NOMO-1 treated with dmso at 0.1 percent for 144 hours (cell line): ENCODE results near the gene MLF2.

Experiments used
- DNase-seq: peaks from one replicate; lab custom pipeline; 2025; ENCODE audit not compliant: unreplicated experiment; lab: John Stamatoyannopoulos, UW

The MLF2 gene

DNA sequence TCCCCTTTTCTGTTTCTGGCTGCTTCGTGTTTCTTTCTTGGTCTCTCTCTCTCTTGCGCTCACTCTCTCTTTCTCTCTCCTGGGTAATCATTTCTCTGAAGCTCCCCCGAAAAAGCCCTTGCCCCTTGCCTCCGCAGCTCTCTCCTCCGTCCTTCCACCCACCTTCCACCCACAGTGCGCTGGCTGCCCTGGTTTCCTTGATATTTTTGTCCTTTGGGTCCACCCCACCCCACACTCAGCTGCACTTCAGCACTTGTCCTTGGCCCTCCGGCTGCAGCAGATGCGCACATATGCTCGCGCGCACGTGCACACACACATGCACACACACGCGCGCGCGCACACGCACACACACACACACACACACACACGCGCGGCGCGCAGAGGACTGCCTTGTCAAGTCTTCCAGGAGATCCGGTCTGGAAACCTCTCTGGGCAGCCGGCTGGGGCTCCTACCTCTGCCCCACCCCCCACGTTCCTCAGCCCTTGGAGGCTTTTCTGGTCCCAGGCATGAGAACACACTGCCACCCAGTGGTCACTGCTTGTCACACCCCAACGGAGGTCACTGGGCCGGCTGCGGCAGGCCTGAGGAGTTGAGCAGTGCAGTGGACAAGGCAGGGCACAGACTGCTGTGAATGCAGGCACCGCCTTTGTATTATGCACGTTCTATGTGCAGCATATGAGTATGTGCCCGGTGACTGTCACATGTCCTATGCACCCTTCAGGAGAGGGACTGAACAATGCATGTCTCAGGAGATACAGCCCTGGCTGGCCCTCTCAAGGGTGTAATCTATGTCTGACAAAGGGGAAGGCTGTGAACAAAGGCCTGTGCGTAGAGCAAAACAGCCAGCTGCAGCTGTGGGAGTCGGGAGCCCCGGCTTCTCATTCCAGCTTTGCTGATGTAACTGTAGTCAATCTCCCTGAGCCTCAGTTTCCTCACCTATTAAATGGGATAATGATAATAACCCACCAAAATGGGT is 25.9 kb upstream of the MLF2 start:
- peak; percentile 84 for DNase-seq

DNA sequence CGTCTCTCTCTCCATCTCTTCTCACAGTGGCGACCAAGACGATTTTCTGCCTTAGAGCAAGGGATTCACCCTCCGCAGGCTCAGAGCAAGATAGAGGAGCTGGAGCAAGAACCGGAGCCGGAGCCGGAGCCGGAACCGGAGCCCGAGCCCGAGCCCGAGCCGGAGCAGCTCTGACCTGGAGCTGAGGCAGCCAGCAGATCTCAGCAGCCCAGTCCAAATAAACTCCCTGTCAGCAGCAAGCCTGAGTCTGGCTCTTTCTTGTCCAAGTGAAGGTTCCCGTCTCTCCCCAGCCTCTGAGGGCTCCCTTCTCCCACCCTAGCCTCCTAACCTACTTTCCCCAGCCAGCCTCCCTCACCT is 25.3 kb upstream of the MLF2 start:
- no peak for DNase-seq

DNA sequence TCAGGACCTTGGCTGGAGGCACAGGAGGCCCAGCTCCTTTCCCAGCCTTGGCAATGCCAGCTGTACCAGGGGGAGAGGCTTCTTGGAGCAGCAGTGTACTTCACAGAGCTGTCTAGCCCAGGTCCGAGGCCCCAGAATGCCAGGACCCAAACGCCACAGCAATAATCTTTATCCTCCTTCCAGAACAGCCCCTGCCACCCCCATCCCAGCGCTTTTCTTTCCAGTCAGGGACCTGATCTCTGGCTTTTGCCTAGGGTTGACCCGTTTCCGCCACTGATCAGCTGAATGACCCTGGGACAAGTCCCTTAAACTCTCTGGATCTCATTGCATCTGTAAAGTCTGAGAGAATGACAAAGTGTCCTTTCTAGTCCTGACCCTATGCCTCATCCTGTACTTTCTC is 24.4 kb upstream of the MLF2 start:
- no peak for DNase-seq

GRCh38 chr12:6775185-6776174 is 22.5 kb upstream of the MLF2 start:
- no peak for DNase-seq

DNA sequence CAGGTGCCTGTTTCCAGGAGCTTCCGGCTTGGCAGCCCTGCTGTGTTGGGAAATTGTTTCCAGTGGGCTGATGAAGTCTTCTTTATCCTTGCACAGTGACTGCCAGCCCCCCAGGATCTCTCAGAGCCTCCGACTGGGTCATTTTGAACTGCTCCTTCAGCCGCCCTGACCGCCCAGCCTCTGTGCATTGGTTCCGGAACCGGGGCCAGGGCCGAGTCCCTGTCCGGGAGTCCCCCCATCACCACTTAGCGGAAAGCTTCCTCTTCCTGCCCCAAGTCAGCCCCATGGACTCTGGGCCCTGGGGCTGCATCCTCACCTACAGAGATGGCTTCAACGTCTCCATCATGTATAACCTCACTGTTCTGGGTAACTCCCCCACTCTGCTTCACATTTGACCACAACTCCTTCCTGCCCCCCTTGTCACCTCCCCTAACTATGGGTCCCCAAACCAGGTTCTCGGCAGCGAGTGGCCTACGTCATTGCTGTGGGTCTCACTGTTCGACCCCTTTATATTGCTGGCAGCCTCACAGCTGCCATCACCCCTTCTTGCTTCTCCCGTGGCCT is 21.6 kb upstream of the MLF2 start:
- no peak for DNase-seq

DNA sequence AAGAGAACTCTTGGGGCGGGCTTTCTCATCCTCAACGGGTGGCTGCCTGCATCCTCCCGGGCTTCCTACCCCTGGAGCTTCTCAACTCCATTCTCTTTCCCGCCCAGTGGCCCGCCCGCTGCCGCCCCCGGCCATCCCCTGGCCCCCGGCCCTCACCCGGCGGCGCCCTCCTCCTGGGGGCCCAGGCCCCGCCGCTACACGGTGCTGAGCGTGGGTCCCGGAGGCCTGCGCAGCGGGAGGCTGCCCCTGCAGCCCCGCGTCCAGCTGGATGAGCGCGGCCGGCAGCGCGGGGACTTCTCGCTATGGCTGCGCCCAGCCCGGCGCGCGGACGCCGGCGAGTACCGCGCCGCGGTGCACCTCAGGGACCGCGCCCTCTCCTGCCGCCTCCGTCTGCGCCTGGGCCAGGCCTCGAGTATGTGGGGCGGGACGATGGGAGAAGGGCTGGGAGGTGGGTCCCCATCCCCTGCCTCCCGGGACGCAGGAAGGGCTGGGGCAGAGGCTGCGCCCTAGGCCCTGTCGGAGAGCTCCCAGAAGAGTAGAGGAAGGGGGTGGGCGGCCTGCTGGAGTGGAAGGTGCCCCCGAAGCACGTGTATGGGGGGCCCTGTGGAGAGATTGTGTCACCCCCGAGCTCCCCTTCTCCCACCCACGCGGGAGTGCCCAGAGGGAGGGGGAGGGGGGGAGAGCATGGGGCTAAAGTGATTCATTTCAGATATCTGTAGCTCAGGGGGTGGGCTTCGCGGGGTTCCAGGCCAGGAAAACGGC is 20.8 kb upstream of the MLF2 start:
- no peak for DNase-seq

DNA sequence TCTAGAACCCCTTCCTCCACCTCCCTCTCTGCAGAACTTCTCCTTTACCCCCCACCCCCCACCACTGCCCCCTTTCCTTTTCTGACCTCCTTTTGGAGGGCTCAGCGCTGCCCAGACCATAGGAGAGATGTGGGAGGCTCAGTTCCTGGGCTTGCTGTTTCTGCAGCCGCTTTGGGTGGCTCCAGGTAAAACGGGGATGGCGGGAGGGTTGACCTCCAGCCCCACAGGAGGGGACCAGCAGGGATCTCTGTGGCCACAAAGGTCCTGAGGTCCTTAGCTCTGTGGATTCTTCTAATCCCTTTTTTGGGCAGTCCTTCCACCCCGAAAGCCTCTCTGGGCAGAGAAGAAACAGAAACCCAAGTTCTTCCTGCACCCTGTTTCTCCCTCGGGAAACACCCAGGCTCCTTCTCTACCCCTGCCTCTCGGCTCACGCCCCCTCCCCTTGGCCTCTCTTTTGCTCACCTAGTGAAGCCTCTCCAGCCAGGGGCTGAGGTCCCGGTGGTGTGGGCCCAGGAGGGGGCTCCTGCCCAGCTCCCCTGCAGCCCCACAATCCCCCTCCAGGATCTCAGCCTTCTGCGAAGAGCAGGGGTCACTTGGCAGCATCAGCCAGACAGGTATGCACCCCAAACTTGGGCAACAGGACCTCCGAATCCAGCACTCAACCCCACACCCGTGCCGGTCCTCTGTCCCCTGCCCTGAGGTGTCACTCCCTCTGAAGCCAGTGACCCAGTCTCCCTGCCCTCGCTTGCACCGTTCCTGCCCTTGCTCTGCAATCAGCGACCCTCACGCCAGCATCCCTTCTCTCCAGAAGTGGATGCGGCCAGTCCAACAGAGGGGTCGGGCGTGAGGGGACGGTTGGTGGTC is 20.0 kb upstream of the MLF2 start:
- no peak for DNase-seq

GRCh38 chr12:6772331-6772695 is 19.4 kb upstream of the MLF2 start, which contains the start of gene LAG3:
LAG3 (plus strand) TSS chr12:6772520; CDS start chr12:6772853, 333 bp downstream.
- DNase-seq = no peak

DNA sequence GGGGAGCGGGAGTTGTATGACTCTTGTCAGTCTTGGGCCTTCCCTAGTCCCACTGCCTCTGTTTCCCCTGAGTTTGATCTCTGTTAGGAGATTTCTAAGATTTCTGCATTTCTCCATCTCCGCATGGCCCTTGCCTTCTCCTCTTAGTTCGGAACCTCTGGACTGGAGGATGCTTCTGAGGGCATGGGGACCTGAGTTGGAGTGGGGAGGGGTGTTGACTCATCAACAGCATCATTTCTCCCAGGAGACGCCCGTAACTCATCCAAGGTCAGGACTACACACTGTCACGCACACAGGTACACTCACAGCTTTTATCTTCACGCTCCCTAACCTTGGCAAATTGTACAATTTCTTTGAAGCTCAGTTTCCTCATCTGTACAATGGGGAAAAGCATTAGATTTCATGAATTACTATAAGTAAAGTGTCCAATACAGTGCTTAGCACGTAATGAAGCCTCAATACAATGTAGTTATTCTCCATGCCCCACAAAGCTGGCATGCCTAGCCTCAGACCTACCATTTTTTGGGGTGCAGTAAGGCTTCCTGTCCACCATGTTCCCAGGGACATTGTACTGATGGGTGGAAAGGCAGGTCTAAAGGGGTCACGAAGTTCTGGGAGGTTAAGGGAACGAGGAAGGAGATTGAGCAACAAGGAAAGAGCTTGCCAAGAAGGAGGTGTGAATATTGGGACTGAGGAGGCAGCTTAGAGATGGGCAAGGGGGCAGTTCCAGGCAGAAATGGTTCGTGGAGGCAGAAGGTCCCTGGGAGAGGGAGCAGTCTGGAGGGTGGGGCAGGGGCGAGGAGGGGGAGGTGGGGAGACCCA is 18.8 kb upstream of the MLF2 start:
- DNase-seq = no peak

- DNase-seq = no peak
Observed at GRCh38 chr12:6771091-6771495, 18.2 kb upstream of the MLF2 start.

GRCh38 chr12:6770600-6770999 is 17.7 kb upstream of the MLF2 start:
- no peak for DNase-seq

GRCh38 chr12:6770094-6770493 is 17.2 kb upstream of the MLF2 start:
- DNase-seq = no peak

DNA sequence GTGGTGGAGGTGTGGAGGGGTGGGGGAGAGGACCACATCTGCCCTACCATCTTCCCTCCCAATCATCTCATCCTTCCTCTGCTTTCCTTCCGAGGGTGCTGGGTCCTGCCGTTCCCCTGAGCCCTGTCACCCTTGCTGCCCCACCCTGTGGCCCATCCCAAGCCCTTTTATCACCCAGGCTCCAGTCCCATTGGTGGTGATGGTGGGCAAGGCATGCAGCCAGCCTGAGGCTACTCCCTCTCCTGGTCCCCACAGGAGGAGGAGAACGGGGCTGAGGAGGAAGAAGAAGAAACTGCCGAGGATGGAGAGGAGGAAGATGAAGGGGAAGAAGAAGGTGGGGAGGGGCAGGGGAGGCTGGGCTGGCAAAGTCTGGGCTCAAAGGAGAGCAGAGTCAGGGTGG is 16.7 kb upstream of the MLF2 start:
- DNase-seq = no peak

DNA sequence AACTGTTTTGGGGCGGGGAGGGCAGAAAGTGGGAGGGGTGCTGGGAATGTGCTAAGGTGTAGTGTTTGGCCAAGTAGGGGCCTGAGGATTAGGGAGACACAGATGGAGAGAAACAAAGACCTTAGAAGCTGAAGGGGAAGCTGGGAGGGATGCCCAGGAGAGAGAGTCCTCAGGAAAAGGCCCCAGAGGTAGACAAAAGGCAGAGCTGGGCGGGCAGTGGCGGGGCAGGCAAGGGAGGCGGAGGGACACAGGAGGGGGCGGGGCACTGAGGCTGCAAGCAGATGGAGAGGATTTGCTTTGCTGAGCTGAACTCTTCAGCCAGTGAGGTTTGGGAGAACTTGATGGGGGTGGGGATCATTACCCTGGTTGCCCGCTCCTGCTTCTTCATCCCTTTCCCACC is 16.0 kb upstream of the MLF2 start:
- no peak for DNase-seq

DNA sequence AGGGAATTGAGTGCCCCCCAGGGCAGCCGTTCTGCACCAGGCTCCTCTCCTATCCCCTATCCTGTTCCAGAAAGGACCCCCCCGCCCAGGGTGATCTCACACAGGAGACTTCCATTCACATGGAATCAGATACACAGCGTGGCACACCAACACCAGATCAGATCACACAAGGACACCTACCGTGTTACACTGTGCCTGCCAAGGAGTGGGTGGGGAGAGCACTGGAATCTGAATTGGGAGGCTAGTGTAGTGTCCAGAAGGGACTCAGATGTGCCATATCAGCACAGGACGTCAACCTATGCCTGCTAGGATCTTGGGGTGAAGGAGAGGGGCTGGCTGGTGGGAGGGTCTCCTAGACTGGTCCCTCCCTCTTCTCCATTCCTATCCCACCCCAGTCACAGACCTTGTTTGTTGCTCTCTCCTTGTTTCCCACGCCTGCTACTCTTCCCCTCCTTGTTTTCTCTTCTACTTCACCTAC is 15.5 kb upstream of the MLF2 start:
- no peak for DNase-seq

DNA sequence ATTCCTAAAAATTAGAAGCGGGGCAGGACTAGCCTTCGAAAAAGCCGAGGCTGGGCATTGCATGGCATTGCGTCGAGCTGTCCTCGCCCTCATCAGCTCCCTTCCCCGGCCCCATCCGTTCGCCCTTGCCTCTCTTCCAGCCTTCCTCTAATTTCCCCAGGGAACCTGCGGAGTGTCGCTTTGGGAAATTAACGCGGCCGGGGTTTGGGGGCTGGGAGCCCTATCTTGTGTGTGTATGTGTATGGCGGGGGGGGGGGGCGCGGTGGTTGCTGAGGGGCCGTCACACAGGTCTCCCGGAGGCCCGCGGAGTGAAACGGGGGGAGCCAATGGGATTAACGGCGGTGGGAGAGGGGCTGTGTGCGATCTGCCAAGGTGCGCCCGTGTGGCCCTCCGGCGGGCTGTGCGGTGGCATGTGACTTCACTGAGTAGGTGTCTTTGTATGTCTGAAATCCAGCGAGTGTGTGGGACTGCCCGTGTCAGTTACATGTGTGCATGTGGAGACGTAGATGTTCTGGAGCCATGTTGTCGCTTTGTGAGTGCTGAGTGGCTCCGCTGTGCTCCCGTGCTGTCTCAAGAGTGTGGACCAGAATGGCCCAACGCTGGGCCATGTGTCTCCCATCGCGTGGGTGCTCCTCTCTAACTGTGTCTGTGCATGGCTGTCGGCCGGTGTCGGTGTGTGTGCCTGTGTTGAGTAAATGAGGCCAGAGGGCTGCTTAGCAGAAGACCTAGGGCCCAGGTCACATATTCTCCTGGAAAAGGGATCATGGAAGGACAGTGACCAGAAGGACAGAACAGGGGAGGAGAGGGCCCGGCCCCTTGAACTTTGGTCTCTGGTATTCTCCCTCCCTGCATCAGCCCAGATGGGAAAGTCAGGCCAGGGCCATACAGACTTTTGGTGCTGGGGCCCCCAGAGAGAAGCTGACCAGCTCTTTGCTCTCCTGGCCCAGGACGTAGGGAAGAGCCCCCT is 14.7 kb upstream of the MLF2 start:
- DNase-seq = no peak

DNA sequence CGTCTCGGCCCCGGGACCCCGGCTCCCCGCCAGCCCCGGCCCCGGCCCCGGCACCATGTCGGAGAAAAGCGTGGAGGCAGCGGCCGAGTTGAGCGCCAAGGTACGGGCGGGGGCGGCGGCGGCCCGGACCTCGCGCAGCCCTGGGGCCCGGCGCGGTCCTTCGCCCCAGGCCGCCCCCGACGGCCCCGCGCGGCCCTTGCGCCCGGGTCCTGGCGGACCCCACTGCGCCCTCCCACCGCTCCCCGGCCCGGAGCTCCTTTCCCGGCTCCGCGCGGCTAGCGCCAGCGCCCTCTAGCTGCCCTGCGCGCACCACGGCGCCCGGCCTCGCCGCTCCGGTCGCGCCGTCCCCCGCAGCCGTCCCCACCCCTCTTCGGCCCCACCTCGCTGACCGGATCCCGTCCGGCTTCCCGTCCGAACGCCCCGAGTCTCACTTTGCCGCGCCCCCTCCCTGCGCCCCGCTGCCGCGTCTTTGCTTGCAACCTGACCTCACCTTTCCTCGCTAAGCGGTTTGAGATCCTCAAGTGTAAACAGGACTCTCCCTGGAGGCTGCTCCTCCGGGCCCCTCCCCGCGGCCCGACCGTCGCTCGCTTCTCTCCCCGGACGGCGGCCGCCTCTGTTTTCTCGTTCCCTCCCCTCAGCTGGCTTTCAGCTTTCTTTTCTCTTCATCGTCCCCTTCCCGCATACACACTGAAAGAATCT is 13.9 kb upstream of the MLF2 start:
- DNase-seq = peak; percentile 42
